ENCODE measurements around the gene TMEM45B. TPM values are rescaled to one million over a fixed set of nuclear protein-coding genes. Genes with fewer than 3 reads are reported as not detected.
"Not testable (repeated sequence)": the region's sequence is repeated elsewhere in the genome, so short reads cannot be mapped to it uniquely, and the experiment has no call there.

TMEM45B gene
- total RNA-seq, 1 experiment from 2014 or later = not detected

GRCh38 chr11:129808241-129808640 is 7.4 kb upstream of the TMEM45B start:
- not testable (repeated sequence) for DNase-seq (ENCODE audit: low read depth)

- DNase-seq (ENCODE audit: low read depth) = no peak
These were observed 2.3 kb upstream of the TMEM45B start for GRCh38 chr11:129813231-129813791.

- no peak for DNase-seq (ENCODE audit: low read depth)
These were observed 1.2 kb upstream of the TMEM45B start for GRCh38 chr11:129814244-129815014.

- no peak for DNase-seq (ENCODE audit: low read depth)
These were observed 1.9 kb downstream of the TMEM45B start for GRCh38 chr11:129817534-129818051.

- not testable (repeated sequence) for DNase-seq (ENCODE audit: low read depth)
These were observed 2.6 kb downstream of the TMEM45B start for GRCh38 chr11:129818236-129818635.

GRCh38 chr11:129819237-129819636 is 3.6 kb downstream of the TMEM45B start:
- no peak for DNase-seq (ENCODE audit: low read depth)

- not testable (repeated sequence) for DNase-seq (ENCODE audit: low read depth)
These were observed 4.6 kb downstream of the TMEM45B start for GRCh38 chr11:129820228-129820627.

DNA sequence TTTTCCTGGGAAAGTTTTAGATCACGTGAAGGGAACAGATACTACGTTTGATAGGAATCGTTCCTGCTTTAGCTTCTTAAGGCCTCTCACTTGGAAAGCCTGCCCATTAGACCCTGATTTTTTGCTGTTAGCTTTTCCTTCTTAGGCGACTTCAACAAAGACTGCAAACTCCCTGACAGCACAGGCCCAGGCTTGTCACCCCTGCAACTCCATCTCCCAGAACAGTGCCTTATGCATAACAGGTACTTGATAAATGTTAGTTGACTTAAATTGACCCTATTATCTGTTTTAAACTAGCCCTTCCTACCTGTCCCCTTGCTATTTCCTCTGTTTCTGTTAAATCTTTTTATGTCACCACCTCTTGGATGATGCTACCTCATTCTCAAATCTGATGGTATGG is 7.6 kb downstream of the TMEM45B start:
- not testable (repeated sequence) for DNase-seq (ENCODE audit: low read depth)

DNA sequence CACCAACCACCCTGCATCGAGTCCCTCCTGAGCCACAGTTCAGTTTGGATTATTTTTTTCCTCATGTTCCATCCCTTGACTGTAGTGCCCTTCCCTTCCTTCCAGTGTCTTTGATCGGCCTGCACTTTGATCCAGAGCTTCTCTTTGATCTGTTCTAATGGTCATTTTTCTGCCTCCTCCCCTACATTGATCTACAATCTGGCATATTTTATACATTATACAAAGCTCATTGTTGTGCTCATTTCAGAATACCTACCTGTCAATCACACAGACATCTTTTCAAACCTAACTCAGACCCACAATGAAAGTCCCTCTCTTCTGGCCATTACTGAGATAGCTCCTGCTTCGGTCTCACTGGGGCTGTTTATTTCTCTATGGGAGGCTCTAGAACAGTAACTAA is 8.2 kb downstream of the TMEM45B start:
- DNase-seq (ENCODE audit: low read depth) = not testable (repeated sequence)

- DNase-seq (ENCODE audit: low read depth) = peak; percentile 76
These were observed 9.7 kb downstream of the TMEM45B start for GRCh38 chr11:129825380-129825779.

DNA sequence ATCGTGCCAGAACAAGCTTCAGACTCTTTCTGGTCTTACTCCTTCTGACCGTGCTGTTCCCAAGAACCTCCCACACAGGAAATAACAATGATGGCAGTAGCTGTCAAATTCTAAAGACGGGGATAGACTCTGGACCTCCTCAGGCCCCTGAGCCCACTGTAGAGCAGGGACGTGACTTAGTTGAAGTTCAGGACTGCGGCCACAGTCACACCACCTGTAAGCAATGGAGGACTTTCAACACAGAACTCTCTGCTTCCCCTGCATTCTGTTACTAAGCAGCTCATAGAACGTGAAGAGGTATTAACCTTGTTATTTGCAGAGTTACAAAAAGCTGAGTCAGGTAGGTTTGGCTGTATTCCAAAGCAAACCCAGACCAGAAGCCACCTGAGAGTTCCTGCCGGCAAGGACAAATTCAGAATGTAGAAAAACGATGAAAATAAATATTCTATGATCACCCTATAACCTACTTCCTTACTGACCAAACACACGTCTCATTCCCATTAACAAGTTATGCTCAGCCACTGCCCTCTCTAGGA is 12.7 kb downstream of the TMEM45B start:
- DNase-seq (ENCODE audit: low read depth) = peak; percentile 15

GRCh38 chr11:129829497-129829896 is 13.8 kb downstream of the TMEM45B start:
- not testable (repeated sequence) for DNase-seq (ENCODE audit: low read depth)

DNA sequence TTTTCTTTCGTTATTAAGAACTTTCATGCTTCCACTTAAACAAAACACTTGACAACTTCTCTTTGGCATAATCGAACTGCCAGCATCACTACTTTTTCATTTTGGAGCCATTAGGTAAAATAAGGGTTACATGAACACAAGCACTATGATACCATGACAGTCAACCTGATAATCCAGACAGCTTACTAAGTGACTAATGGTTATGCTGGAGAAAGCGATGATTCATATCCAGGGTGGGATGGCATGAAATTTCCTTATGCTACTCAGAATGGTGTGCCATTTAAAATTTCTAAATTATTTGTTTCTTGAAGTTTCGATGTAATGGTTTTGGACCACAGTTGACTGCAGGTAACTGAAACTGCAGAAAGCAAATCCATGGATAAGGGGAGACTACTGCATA is 15.6 kb downstream of the TMEM45B start:
- not testable (repeated sequence) for DNase-seq (ENCODE audit: low read depth)

GRCh38 chr11:129833260-129833659 is 17.6 kb downstream of the TMEM45B start:
- DNase-seq (ENCODE audit: low read depth) = not testable (repeated sequence)

- DNase-seq (ENCODE audit: low read depth) = peak; percentile 61
These were observed 20.8 kb downstream of the TMEM45B start for GRCh38 chr11:129836423-129836891.

- no peak for DNase-seq (ENCODE audit: low read depth)
These were observed 21.3 kb downstream of the TMEM45B start for GRCh38 chr11:129836979-129837378.

DNA sequence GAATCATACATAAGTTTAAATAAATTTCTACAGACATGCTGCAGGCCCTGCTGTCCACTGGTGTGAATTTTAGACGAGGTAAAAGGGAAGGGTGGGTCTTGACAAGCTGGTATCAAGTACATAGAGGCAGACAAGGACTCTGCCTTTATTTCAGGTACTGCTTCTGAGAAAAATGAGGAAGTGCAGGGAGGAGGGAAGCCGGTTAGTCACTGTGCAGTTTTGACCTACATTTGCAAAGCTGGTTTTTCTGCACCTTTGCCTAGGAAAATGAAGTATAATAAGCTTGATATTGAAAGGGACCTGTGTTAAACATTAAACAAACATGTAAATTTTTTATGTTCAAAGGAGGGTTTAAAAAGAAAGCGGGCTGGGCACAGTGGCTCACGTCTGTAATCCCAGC is 24.6 kb downstream of the TMEM45B start:
- DNase-seq (ENCODE audit: low read depth) = no peak

DNA sequence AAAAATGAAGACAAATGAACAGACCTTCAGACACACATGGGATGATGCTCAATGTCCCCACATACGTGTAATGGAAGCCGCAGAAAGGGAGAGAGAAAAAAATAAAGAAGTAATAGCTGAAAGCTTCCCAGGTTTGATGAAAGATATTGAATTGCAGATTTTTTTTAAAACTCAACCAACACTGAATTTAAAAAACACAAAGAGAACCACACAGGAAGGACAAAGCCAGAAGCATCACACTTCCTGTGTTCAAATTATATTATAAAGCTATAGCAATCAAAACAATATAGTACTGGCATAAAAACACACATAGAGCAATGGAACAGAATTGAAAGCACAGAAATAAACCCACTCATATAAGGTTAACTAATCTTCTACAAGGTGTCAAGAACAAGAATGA is 26.5 kb downstream of the TMEM45B start:
- no peak for DNase-seq (ENCODE audit: low read depth)

GRCh38 chr11:129846508-129847335 is 31.1 kb downstream of the TMEM45B start:
- DNase-seq (ENCODE audit: low read depth) = peak; percentile 91

GRCh38 chr11:129847361-129847760 is 31.7 kb downstream of the TMEM45B start:
- DNase-seq (ENCODE audit: low read depth) = not testable (repeated sequence)

DNA sequence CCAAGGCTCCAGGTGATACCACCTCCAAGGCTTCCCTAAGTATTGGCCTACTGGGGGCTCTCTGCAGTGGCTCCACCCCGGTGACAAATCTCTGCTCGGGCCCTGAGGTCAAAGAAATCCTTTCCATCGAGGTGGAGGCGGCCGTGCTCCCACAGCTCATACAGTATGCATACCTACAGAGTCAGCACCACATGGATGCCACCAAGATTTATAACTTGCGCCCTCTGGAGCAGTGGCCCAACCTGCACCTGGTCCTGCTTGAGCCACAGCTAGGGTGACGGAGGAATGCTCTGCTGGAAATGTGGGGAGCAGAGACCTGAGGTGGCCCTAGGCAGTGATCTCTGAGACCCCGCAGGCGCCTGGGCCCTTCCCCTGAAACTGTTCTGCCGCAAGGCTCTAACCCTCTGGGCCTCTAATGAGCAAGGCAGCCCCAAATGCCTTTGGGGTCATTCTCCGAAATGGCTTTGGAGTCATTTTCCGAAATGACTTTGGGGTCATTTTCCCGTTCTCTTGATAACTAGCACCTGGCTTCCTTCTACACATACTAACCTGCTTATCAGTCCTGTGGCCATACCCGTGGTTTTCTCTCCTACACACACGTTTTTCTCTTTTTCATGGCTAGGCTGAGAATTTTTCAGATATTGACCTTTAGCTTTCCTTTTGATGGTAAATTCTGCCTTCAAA is 33.9 kb downstream of the TMEM45B start:
- DNase-seq (ENCODE audit: low read depth) = no peak
